Smooth muscle cell (in vitro differentiated cells): ENCODE measurements around the gene ASTN2. TPM values are rescaled to one million over a fixed set of nuclear protein-coding genes. Genes with fewer than 3 reads are reported as not detected.

Experiments used
- DNase-seq: peaks from one replicate; lab custom pipeline; 2025; ENCODE audit not compliant: unreplicated experiment; lab: John Stamatoyannopoulos, UW
- H2AFZ ChIP-seq: fragments of 200-600 bp; sonication (generic); 2 replicates; pipeline ENCODE4 v1.6.0; 2016; ENCODE audit warnings: antibody characterized with exemption, low read depth, mild to moderate bottlenecking
- H3F3A ChIP-seq: fragments of 200-600 bp; sonication (generic); 2 replicates; pipeline ENCODE4 v1.6.0; 2017; ENCODE audit warnings: antibody characterized with exemption, low read depth
- H3K27ac ChIP-seq: fragments of 200-600 bp; sonication (generic); 2 replicates; pipeline ENCODE4 v1.5.1; 2016; ENCODE audit warnings: low read depth, mild to moderate bottlenecking
- H3K27me3 ChIP-seq: fragments of 200-600 bp; sonication (generic); 2 replicates; pipeline ENCODE4 v1.6.1; 2016; ENCODE audit warnings: low read depth, mild to moderate bottlenecking
- H3K36me3 ChIP-seq: fragments of 200-600 bp; sonication (generic); 2 replicates; pipeline ENCODE4 v1.5.1; 2016; ENCODE audit warnings: low read depth
- H3K4me1 ChIP-seq: fragments of 200-600 bp; sonication (generic); 2 replicates; pipeline ENCODE4 v1.5.1; 2016; ENCODE audit warnings: low read depth
- H3K4me2 ChIP-seq: fragments of 200-600 bp; sonication (generic); 2 replicates; pipeline ENCODE4 v1.6.0; 2016; ENCODE audit warnings: mild to moderate bottlenecking
- H3K4me3 ChIP-seq: fragments of 200-600 bp; sonication (generic); 2 replicates; pipeline ENCODE4 v1.5.1; 2016; ENCODE audit warnings: mild to moderate bottlenecking
- H3K79me2 ChIP-seq: fragments of 200-600 bp; sonication (generic); 2 replicates; pipeline ENCODE4 v1.6.0; 2016; ENCODE audit warnings: low read depth, mild to moderate bottlenecking
- H3K9ac ChIP-seq: fragments of 200-600 bp; sonication (generic); 2 replicates; pipeline ENCODE4 v1.6.0; 2016; ENCODE audit warnings: low read depth
- H3K9me3 ChIP-seq: fragments of 200-600 bp; sonication (generic); replicated peaks from 2 replicates; pipeline ENCODE4 v1.5.1; 2016; ENCODE audit warnings: low read depth
- H4K20me1 ChIP-seq: fragments of 200-600 bp; sonication (generic); 2 replicates; pipeline ENCODE4 v1.6.0; 2016; ENCODE audit warnings: low read depth
- WGBS: methylation state at CpG from one replicate; pipeline ENCODE4 v1.1.7; 2016; ENCODE audit warnings: low lambda C conversion rate; 5-methylcytosine and 5-hydroxymethylcytosine counted together
- polyA plus RNA-seq: library from polyadenylated mRNA; unstranded; fragments of >200 nt; fragmentation: Nextera tagmentation; extraction: Ambion mirVana; gene quantifications from 2 replicates; pipeline ENCODE4 v1.2.1, GENCODE V29; 2016
- total RNA-seq: library from RNA; depleted of rRNA; stranded (reverse); fragments of >200 nt; gene quantifications from 2 replicates; pipeline ENCODE4 v1.2.3, GENCODE V29; 2014
- TF ChIP-seq, protein P1 (sequence below): fragments of 200-600 bp; sonication (generic); IDR thresholded peaks from 2 replicates; pipeline ENCODE4 v1.5.1; 2017; ENCODE audit warnings: borderline replicate concordance, mild to moderate bottlenecking, antibody characterized with exemption; ENCODE audit not compliant: insufficient read depth, poor library complexity, severe bottlenecking

ASTN2 gene
- total and polyA plus RNA-seq, 2 experiments from 2014 or later, result 6.5 to 6.7 TPM

DNA sequence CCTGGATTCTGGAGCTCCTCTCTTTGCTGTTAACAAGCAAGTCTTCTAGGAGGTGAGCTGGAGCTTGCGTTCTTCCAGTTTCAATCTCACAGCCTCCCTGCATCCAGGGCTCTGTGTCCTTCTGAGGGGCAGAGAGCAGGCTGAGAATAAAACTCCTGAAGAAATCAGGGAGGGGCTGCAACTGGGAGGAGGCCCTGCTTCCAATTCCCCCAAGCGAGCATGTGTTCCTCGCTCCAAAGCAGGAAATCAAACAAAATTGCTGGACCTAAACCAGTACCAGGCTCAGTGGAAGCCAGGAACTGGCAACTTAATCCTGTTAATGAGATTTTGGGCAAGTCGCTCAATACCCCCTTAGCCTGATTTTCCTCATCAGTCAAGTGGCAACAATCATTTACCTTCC, 181.8 kb downstream of the ASTN2 start:
- WGBS, result 90% methylated on average over 4 of the region's 4 CpGs
- TF ChIP-seq, protein P1, sequence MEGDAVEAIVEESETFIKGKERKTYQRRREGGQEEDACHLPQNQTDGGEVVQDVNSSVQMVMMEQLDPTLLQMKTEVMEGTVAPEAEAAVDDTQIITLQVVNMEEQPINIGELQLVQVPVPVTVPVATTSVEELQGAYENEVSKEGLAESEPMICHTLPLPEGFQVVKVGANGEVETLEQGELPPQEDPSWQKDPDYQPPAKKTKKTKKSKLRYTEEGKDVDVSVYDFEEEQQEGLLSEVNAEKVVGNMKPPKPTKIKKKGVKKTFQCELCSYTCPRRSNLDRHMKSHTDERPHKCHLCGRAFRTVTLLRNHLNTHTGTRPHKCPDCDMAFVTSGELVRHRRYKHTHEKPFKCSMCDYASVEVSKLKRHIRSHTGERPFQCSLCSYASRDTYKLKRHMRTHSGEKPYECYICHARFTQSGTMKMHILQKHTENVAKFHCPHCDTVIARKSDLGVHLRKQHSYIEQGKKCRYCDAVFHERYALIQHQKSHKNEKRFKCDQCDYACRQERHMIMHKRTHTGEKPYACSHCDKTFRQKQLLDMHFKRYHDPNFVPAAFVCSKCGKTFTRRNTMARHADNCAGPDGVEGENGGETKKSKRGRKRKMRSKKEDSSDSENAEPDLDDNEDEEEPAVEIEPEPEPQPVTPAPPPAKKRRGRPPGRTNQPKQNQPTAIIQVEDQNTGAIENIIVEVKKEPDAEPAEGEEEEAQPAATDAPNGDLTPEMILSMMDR, result no peak
- no peak overlapping the region for H3K9ac ChIP-seq
- no peak overlapping the region for H3K27ac ChIP-seq
- H2AFZ ChIP-seq, result no peak overlapping the region
- H4K20me1 ChIP-seq, result no peaks in the 10 kb centered on the region
- no peaks in the 10 kb centered on the region for H3K79me2 ChIP-seq
- no peak overlapping the region for H3K4me3 ChIP-seq
- H3K4me1 ChIP-seq, result no peaks in the 10 kb centered on the region
- no peak for DNase-seq
- H3K9me3 ChIP-seq, result no peaks in the 10 kb centered on the region
- H3K4me2 ChIP-seq, result no peak overlapping the region
- no peaks in the 10 kb centered on the region for H3K36me3 ChIP-seq
- H3F3A ChIP-seq, result no peaks in the 10 kb centered on the region
- H3K27me3 ChIP-seq, result no peaks in the 10 kb centered on the region

DNA sequence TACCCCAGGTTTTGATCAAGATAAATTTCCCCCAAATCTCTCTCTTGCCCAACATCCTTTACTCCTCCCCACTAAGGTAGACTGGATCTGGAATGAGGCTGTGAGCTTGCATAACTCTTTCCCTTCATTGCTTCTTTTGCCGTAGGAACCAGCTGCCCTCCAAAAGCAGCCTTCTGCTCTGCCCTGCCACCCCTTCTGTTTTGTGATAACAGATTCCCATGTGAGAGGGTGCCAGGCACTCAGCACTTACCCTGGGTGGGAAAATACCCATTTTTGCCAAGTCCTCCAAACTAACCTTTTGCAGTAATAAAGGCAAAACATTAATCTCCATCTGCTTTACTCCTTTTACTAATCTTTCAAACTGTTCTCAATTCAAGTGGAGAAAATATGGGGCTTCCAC, 182.6 kb downstream of the ASTN2 start:
- Histone ChIP-seq H3K36me3 (no peaks in the 10 kb centered on the region), H3K79me2 (no peaks in the 10 kb centered on the region), H3K9me3 (no peaks in the 10 kb centered on the region), H3K9ac (no peak overlapping the region), H3F3A (no peaks in the 10 kb centered on the region), H3K4me2 (no peak overlapping the region), H3K4me3 (no peak overlapping the region), H4K20me1 (no peaks in the 10 kb centered on the region), H3K27me3 (no peaks in the 10 kb centered on the region), H3K4me1 (no peaks in the 10 kb centered on the region), H2AFZ (no peak overlapping the region), H3K27ac (no peak overlapping the region)
- TF ChIP-seq, protein P1, result no peak
- WGBS, result 89% methylated on average over 1 of the region's 1 CpG
- DNase-seq, result no peak

DNA sequence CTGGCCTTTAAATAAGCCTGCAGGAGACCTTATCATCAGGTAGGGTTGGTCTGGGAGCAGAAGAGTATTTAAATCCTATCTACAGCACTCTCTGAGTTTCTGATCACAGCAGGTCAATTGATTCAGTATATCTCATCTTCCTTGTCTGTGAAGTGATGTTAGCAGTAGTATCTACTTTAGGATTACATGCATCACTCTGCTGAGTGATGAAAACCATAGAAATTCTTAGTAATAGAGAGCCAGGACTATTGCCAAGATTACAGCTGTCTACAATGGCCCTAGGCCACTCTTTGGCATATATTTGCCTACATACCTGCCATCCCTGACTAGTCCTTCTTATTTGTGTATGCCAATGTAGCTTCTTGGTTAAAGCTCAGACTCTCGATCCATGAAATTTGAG, 183.8 kb downstream of the ASTN2 start:
- Histone ChIP-seq H3K9me3 (no peaks in the 10 kb centered on the region), H3K79me2 (no peaks in the 10 kb centered on the region), H3K36me3 (no peaks in the 10 kb centered on the region), H3K4me1 (no peaks in the 10 kb centered on the region), H2AFZ (no peak overlapping the region), H3K27me3 (no peaks in the 10 kb centered on the region), H3F3A (no peaks in the 10 kb centered on the region), H4K20me1 (no peaks in the 10 kb centered on the region), H3K9ac (no peak overlapping the region), H3K27ac (no peak overlapping the region), H3K4me3 (no peak overlapping the region), H3K4me2 (no peak overlapping the region)
- 50% methylated on average over 1 of the region's 1 CpG for WGBS
- no peak for DNase-seq
- TF ChIP-seq, protein P1, result no peak

DNA sequence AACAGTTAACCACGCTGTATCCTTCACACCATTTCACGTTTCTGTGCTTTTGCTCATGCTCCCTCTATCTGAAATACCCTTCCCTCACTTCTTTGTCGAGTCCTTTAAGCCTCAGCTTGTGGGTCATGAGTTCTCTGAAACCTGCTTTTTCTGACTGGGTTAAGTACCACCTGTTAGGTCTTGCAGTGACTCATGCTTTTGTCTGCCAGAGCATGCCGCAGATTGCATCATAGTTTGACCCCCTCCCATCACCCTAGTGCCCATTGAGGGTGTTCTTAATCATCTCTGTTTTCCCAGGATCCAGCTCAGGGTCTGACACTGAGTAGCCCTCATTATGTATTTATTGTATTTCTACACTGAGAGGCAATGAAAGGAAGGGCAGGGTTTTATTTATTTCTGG, 190.2 kb downstream of the ASTN2 start:
- H3K4me1 ChIP-seq, result no peaks in the 10 kb centered on the region

More for the DNA sequence above, 190.2 kb downstream of the ASTN2 start:
- TF ChIP-seq, protein P1, result no peak
- Histone ChIP-seq H4K20me1 (no peaks in the 10 kb centered on the region), H3K4me3 (no peak overlapping the region), H2AFZ (no peak overlapping the region), H3K36me3 (no peaks in the 10 kb centered on the region), H3F3A (no peaks in the 10 kb centered on the region), H3K79me2 (no peaks in the 10 kb centered on the region), H3K9ac (no peak overlapping the region), H3K27me3 (no peaks in the 10 kb centered on the region), H3K4me2 (no peak overlapping the region), H3K27ac (no peak overlapping the region), H3K9me3 (no peaks in the 10 kb centered on the region)
- 56% methylated on average over 4 of the region's 4 CpGs for WGBS
- no peak for DNase-seq
